GM19397 (cell line): Measurements from ENCODE around the gene PLSCR3.

Experiments used
- ATAC-seq: cut with Tn5 transposase; IDR thresholded peaks from one replicate; pipeline ENCODE4 v1.9.1; 2021; ENCODE audit warnings: mild to moderate bottlenecking, moderate library complexity; ENCODE audit not compliant: unreplicated experiment

Gene PLSCR3

GRCh38 chr17:7351665-7352502, 42.4 kb downstream of the PLSCR3 start, which contains the start of gene KCTD11:
KCTD11 (plus strand) TSS chr17:7352162.
- ATAC-seq, result peak; percentile 68

- no peak for ATAC-seq
Measured at GRCh38 chr17:7348478-7349242, 45.7 kb downstream of the PLSCR3 start.

GRCh38 chr17:7347630-7348477, 46.5 kb downstream of the PLSCR3 start:
- no peak for ATAC-seq

GRCh38 chr17:7346761-7347614, 47.3 kb downstream of the PLSCR3 start:
- no peak for ATAC-seq

- no peak for ATAC-seq
Measured at GRCh38 chr17:7343250-7343649, 51.1 kb downstream of the PLSCR3 start.

- no peak for ATAC-seq
Measured at GRCh38 chr17:7341842-7342241, 52.5 kb downstream of the PLSCR3 start.

- ATAC-seq, result no peak
Measured at GRCh38 chr17:7340179-7340578, 54.1 kb downstream of the PLSCR3 start.
